SK-N-SH treated with all-trans-retinoic acid at 6 μM for 48 hours (cell line): ENCODE data around the gene KCNE3.

Experiments
- ATAC-seq: fragments of 200-7000 bp; cut with Tn5 transposase; 3 replicates; pipeline ENCODE4 v1.9.1; 2020; ENCODE audit warnings: mild to moderate bottlenecking, moderate library complexity
- ARNTL ChIP-seq: fragments of 450-650 bp; formaldehyde crosslinking; IDR thresholded peaks from 2 replicates; pipeline ENCODE4 v1.5.0; 2020; ENCODE audit warnings: low read depth, mild to moderate bottlenecking, moderate library complexity, borderline replicate concordance
- BACH2 ChIP-seq: fragments of 250-450 bp; sonication (Bioruptor Pico); IDR thresholded peaks from 2 replicates; pipeline ENCODE4 v1.9.0; 2021; ENCODE audit warnings: mild to moderate bottlenecking, borderline replicate concordance
- CSDC2 ChIP-seq: fragments of 250-450 bp; sonication (Bioruptor Pico); IDR thresholded peaks from 2 replicates; pipeline ENCODE4 v1.5.0; 2020; ENCODE audit warnings: mild to moderate bottlenecking, moderate library complexity
- ESRRG ChIP-seq: fragments of 250-450 bp; sonication (Bioruptor Pico); IDR thresholded peaks from 2 replicates; pipeline ENCODE4 v1.6.1; 2021; ENCODE audit warnings: mild to moderate bottlenecking
- GLIS3 ChIP-seq: fragments of 250-450 bp; sonication (Bioruptor Pico); IDR thresholded peaks from 2 replicates; pipeline ENCODE4 v1.5.0; 2020; ENCODE audit warnings: mild to moderate bottlenecking, moderate library complexity
- ISL1 ChIP-seq: fragments of 250-450 bp; sonication (Bioruptor Pico); IDR thresholded peaks from 2 replicates; pipeline ENCODE4 v2.1.2; 2022; ENCODE audit warnings: mild to moderate bottlenecking, moderate library complexity
- OSR1 ChIP-seq: fragments of 250-450 bp; sonication (Bioruptor Pico); IDR thresholded peaks from 2 replicates; pipeline ENCODE4 v1.8.0; 2022; ENCODE audit warnings: moderate library complexity, mild to moderate bottlenecking, inconsistent platforms
- PATZ1 ChIP-seq: fragments of 250-450 bp; sonication (Bioruptor Pico); IDR thresholded peaks from 2 replicates; pipeline ENCODE4 v1.8.0; 2020; ENCODE audit warnings: mild to moderate bottlenecking, moderate library complexity, borderline replicate concordance
- PPARA ChIP-seq: fragments of 250-450 bp; sonication (Bioruptor Pico); IDR thresholded peaks from 2 replicates; pipeline ENCODE4 v1.5.0; 2020; ENCODE audit warnings: mild to moderate bottlenecking, borderline replicate concordance
- RARB ChIP-seq: fragments of 250-450 bp; sonication (Bioruptor Pico); IDR thresholded peaks from 2 replicates; pipeline ENCODE4 v1.8.0; 2021; ENCODE audit warnings: mild to moderate bottlenecking, moderate library complexity
- TCF4 ChIP-seq: fragments of 250-450 bp; sonication (Bioruptor Pico); IDR thresholded peaks from 2 replicates; pipeline ENCODE4 v1.8.0; 2021; ENCODE audit warnings: mild to moderate bottlenecking, moderate library complexity, borderline replicate concordance
- TOX ChIP-seq: fragments of 250-450 bp; sonication (Bioruptor Pico); IDR thresholded peaks from 2 replicates; pipeline ENCODE4 v1.8.0; 2021; ENCODE audit warnings: mild to moderate bottlenecking, moderate library complexity, borderline replicate concordance
- TSHZ2 ChIP-seq: fragments of 250-450 bp; sonication (Bioruptor Pico); IDR thresholded peaks from 2 replicates; pipeline ENCODE4 v1.5.0; 2020; ENCODE audit warnings: mild to moderate bottlenecking, moderate library complexity
- ZC3H10 ChIP-seq: fragments of 250-450 bp; sonication (Bioruptor Pico); IDR thresholded peaks from 2 replicates; pipeline ENCODE4 v1.5.1; 2021; ENCODE audit warnings: mild to moderate bottlenecking, moderate library complexity
- ZFP3 ChIP-seq: fragments of 250-450 bp; sonication (Bioruptor Pico); IDR thresholded peaks from 2 replicates; pipeline ENCODE4 v1.5.0; 2020; ENCODE audit warnings: mild to moderate bottlenecking, moderate library complexity
- ZNF565 ChIP-seq: fragments of 450-650 bp; formaldehyde crosslinking; conservative IDR thresholded peaks from 2 replicates; pipeline ENCODE4 v1.5.0; 2020; ENCODE audit warnings: low read depth, mild to moderate bottlenecking, moderate library complexity
- ZNF70 ChIP-seq: fragments of 450-650 bp; formaldehyde crosslinking; IDR thresholded peaks from 2 replicates; pipeline ENCODE4 v1.5.0; 2020; ENCODE audit warnings: mild to moderate bottlenecking, moderate library complexity
- ZNF8 ChIP-seq: fragments of 450-650 bp; formaldehyde crosslinking; IDR thresholded peaks from 2 replicates; pipeline ENCODE4 v1.5.0; 2020; ENCODE audit warnings: mild to moderate bottlenecking, moderate library complexity
- TF ChIP-seq, protein P1 (sequence below): fragments of 250-450 bp; sonication (Bioruptor Pico); IDR thresholded peaks from 2 replicates; pipeline ENCODE4 v1.5.1; 2021; ENCODE audit warnings: mild to moderate bottlenecking, moderate library complexity
- TF ChIP-seq, protein P2 (sequence below): fragments of 250-450 bp; sonication (Bioruptor Pico); IDR thresholded peaks from 2 replicates; pipeline ENCODE4 v1.5.1; 2020; ENCODE audit warnings: low read depth, mild to moderate bottlenecking, moderate library complexity

The KCNE3 gene

DNA sequence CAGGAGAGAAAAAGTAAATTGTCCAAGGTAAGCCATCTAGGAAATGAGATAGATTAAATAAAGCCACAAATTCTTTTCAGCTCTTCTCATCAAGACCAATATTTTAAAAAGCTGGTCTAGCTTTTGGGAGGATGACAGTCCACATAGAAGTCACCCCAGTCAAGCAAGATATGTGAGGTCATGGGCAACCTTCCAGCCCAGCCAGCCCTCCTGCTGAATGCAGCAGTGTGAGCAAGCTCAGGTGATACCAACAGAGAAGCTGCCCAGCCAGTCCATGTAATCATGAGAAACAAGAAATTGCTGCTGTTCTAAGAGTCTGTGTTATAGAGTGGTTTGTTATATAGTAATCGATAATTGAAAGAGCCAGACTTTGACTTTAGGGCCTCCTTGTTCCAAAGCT, 28.7 kb downstream of the KCNE3 start (continued):
- TF ChIP-seq TSHZ2 (CRISPR knock-in tag) (no peak), CSDC2 (CRISPR knock-in tag) (no peak), OSR1 (no peak), TOX (CRISPR knock-in tag) (no peak)
- TF ChIP-seq, protein P1, sequence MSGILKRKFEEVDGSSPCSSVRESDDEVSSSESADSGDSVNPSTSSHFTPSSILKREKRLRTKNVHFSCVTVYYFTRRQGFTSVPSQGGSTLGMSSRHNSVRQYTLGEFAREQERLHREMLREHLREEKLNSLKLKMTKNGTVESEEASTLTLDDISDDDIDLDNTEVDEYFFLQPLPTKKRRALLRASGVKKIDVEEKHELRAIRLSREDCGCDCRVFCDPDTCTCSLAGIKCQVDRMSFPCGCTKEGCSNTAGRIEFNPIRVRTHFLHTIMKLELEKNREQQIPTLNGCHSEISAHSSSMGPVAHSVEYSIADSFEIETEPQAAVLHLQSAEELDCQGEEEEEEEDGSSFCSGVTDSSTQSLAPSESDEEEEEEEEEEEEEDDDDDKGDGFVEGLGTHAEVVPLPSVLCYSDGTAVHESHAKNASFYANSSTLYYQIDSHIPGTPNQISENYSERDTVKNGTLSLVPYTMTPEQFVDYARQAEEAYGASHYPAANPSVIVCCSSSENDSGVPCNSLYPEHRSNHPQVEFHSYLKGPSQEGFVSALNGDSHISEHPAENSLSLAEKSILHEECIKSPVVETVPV (CRISPR knock-in tag) = no peak
- TF ChIP-seq, all 23 proteins: peak for 0

DNA sequence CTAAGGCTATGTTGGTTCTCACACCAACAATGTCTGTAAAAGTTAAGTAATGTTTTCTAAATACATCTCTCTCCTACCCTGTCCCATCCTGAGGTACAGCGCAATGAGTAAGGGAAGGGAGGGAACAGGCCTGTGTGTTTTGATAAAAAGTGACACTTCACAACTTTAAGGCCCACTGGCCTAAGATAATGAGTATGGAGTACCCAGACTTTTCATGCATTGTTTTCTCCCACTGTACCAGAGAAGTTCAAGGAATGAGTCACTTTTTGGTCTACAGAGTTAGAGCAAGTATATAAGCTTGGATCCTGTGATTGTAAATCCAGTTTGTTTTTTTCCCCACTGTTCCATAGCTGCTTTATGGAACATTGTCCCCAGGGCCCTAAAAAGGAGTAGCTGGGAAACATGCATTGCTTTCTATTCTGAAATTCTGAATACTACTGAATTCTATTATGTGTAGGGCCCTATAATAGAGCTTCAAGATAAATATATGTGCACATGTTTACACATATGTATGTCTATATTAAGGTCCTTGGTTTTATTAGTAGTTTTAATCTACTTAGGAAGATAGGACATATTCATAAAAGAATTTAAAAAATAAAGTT, 29.8 kb downstream of the KCNE3 start:
- TF ChIP-seq, protein P2, sequence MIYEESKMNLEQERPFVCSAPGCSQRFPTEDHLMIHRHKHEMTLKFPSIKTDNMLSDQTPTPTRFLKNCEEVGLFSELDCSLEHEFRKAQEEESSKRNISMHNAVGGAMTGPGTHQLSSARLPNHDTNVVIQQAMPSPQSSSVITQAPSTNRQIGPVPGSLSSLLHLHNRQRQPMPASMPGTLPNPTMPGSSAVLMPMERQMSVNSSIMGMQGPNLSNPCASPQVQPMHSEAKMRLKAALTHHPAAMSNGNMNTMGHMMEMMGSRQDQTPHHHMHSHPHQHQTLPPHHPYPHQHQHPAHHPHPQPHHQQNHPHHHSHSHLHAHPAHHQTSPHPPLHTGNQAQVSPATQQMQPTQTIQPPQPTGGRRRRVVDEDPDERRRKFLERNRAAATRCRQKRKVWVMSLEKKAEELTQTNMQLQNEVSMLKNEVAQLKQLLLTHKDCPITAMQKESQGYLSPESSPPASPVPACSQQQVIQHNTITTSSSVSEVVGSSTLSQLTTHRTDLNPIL (CRISPR knock-in tag) = no peak
- TF ChIP-seq ARNTL (CRISPR knock-in tag) (no peak), TCF4 (CRISPR knock-in tag) (no peak), ZNF8 (CRISPR knock-in tag) (no peak), GLIS3 (CRISPR knock-in tag) (no peak)
- TF ChIP-seq, all 23 proteins: peak for 0

DNA sequence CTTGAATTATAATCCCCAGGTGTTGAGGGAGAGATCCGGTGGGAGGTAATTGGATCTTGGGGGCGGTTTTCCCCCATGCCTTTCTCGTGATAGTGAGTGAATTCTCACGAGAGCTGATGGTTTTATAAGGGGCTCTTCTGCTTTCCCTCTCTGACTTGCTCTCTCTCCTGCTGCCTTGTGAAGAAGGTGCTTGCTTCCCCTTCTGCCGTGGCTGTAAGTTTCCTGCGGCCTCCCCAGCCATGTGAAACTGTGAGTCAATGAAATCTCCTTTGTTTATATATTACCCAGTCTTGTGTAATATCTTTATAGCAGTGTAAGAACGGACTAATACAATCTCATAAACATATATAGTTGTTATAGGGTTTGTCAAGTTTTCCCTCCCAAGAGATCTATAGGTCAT, 32.8 kb downstream of the KCNE3 start:
- no peak for TF ChIP-seq PATZ1 (CRISPR knock-in tag)
- no peak for TF ChIP-seq BACH2 (CRISPR knock-in tag)
- no peak for TF ChIP-seq PPARA (CRISPR knock-in tag)
- TF ChIP-seq TSHZ2 (CRISPR knock-in tag) = no peak
- TF ChIP-seq ZNF565 (CRISPR knock-in tag) = no peak
- TF ChIP-seq ARNTL (CRISPR knock-in tag) = no peak
- ATAC-seq = no peak

More for the DNA sequence above, 29.8 kb downstream of the KCNE3 start:
- no peak for ATAC-seq

- ATAC-seq = no peak
- TF ChIP-seq ISL1 (CRISPR knock-in tag) = no peak
- TF ChIP-seq GLIS3 (CRISPR knock-in tag) = no peak
- TF ChIP-seq, protein P2 (CRISPR knock-in tag) = no peak
- no peak for TF ChIP-seq TSHZ2 (CRISPR knock-in tag)
- no peak for TF ChIP-seq ZNF70 (CRISPR knock-in tag)
- TF ChIP-seq ZC3H10 (CRISPR knock-in tag) = no peak
- TF ChIP-seq RARB (CRISPR knock-in tag) = no peak
- no peak for TF ChIP-seq ESRRG
- no peak for TF ChIP-seq ARNTL (CRISPR knock-in tag)
- TF ChIP-seq ZFP3 (CRISPR knock-in tag) = no peak
- no peak for TF ChIP-seq TOX (CRISPR knock-in tag)
- no peak for TF ChIP-seq ZNF8 (CRISPR knock-in tag)
- TF ChIP-seq BACH2 (CRISPR knock-in tag) = no peak
Observed at GRCh38 chr11:74429205-74429604, 38.1 kb downstream of the KCNE3 start.
